Activated CD4-positive, alpha-beta T cell treated with anti-CD3 and anti-CD28 coated beads for 48 hours (primary cell): ENCODE data around the gene MAGEA9B.
"Not testable (repeated sequence)": the region's sequence is repeated elsewhere in the genome, so short reads cannot be mapped to it uniquely, and the experiment has no call there.

Experiments used
- DNase-seq: peaks from one replicate; pipeline ENCODE4 v3.0.0-alpha.2; 2020

The MAGEA9B gene

DNA sequence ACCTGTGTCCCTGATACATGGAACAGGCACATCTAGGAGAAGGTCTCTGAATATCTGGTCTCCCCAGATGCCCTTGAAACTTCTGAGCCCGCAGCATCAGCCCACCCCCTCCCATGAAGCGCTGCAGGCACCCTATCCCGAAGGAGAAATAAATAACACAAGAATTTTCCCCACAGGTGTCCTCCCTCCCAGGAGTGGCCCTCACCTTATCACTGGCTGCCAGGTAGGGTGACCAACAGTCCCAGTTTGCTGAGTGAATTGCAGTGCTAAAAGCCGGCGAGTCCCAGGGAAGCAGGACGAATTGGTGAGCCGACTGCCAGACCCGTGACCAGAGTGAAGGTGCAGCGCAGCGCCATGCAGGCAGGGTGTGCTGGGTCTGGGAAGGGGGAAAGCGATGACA, 53.3 kb downstream of the MAGEA9B start:
- not testable (repeated sequence) for DNase-seq

DNA sequence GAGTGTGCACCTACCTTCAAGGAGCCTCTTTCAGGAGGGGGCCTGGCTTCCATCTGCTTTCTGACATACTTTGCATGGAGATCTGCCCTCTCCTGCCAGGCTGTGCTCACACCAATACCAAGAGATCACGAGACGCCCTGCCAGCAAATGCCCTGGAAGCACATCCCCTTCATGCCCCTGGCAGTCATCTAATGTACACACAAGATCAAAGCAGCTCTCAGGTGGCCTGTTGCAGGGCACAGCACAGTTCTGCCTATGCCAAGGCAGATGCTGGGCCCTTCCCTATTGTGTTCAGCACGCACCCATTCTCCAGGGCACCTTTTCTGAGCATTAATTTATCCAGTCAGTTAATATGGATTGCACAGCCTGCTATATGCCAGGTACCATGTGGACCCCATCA, 54.4 kb downstream of the MAGEA9B start:
- DNase-seq, result not testable (repeated sequence)
